Cardiac fibroblast (primary cell): Measurements from ENCODE around the gene CCL21.

Experiments used
- DNase-seq, 2 donors: peaks; one replicate each; pipeline versions ENCODE4 v3.0.0 to v3.0.0-alpha.2; 2010; ENCODE audit warnings: low read depth in 2 of 2
- H3K4me3 ChIP-seq, 2 donors: replicated peaks in 1 of 2; 1 replicate in 1 of 2; 2 replicates in 1 of 2; pipeline ENCODE4 v1.5.1; 2011; ENCODE audit warnings: low read depth in 2 of 2, low read length in 2 of 2, mild to moderate bottlenecking in 2 of 2, moderate library complexity in 1 of 2
- TF ChIP-seq, protein P1 (sequence below): IDR thresholded peaks from one replicate; pipeline ENCODE4 v1.5.1; 2011; ENCODE audit warnings: low read depth, mild to moderate bottlenecking, low read length, inconsistent platforms

Gene CCL21

DNA sequence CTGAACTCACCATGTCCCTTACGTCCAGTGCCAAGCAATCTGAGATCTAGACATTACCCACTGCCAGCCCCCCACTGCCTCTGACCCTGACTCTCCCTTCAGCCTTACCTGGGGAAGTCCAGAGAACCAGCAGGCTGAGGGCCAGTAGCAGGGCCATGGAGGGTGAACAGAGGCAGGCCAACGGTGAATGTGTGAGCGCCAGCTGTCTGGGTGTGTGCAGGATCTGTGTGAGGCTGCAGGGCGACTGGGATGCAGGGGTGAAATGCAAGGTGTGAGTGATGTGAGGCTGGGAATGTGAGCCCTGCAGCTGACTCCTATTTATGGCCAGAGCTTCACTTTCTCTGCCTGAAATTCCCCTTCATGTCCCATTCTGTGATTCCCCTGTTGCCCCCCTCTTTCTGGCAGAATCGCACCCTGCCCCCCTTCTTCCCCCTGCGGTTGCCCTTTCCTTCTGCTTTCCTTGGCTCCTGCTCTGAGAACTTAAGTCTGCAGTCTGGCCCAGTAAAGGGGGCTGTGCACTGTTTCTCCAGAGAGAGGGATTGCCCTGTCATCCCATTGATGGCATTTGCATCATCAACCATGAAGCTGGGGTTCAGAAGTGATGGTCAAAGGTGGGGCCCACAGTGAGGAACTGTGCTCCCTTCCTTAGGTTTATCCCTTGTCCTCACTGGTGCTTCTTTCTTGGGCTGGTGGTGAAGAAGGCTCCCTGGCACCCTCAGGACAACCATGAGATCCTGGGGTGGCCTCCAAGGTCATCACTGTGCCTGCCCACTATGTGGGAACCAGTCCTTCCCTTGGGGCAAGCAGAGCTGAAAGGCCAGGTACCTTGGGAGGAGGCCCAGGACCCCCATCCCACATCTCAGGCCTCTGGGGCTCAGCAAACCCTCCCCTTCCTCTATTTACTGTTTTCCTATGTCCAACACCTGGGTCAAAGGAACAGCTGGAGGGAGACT is 18.7 kb downstream of the CCL21 start, which contains the start of gene CCL19:
CCL19 (minus strand) TSS at position 294 of the 953 bp plus-strand sequence; CDS start at position 157, 137 bp downstream.
- TF ChIP-seq, protein P1, sequence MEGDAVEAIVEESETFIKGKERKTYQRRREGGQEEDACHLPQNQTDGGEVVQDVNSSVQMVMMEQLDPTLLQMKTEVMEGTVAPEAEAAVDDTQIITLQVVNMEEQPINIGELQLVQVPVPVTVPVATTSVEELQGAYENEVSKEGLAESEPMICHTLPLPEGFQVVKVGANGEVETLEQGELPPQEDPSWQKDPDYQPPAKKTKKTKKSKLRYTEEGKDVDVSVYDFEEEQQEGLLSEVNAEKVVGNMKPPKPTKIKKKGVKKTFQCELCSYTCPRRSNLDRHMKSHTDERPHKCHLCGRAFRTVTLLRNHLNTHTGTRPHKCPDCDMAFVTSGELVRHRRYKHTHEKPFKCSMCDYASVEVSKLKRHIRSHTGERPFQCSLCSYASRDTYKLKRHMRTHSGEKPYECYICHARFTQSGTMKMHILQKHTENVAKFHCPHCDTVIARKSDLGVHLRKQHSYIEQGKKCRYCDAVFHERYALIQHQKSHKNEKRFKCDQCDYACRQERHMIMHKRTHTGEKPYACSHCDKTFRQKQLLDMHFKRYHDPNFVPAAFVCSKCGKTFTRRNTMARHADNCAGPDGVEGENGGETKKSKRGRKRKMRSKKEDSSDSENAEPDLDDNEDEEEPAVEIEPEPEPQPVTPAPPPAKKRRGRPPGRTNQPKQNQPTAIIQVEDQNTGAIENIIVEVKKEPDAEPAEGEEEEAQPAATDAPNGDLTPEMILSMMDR: no peak
- no peak for DNase-seq
- no peak within 1 kb of the TSS for H3K4me3 ChIP-seq

DNA sequence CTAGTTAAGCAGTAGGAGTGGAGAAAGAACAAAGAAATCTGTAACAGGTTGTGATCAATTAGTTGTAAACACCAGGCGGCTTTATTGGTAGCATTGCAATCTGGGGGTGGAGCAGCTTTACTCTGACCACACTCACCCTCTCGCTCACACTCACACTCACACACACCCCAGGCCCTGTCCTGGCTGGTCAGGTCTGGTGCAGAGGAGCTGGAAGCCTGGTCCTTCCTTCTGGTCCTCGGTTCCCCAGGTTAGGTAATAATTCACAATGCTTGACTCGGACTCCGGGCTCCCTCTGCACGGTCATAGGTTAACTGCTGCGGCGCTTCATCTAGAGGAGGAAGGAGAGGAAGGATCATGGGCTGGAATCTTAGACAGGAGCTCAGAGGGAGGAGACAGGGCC is 20.4 kb downstream of the CCL21 start:
- H3K4me3 ChIP-seq: no peak overlapping the region
- TF ChIP-seq, protein P1: no peak
- no peak for DNase-seq

DNA sequence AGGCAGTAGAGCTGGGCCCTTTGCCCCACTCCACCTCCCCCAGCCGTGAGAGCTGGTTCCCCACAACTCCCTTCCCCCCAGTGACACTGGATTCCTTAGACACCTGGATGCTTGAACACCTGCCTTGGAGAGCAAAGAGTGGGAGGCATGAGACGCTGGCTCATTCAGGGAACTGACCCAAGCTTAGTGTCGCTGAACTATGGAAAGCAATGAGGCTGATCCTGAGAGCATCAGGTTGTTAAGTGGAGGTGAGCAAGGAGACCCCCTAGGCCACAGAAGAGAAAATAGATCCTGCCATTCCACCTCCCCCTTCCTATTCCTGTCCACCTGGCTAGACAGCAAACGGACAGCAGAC is 20.8 kb downstream of the CCL21 start:
- no peak for DNase-seq
- H3K4me3 ChIP-seq: no peak overlapping the region
- TF ChIP-seq, protein P1: no peak

DNA sequence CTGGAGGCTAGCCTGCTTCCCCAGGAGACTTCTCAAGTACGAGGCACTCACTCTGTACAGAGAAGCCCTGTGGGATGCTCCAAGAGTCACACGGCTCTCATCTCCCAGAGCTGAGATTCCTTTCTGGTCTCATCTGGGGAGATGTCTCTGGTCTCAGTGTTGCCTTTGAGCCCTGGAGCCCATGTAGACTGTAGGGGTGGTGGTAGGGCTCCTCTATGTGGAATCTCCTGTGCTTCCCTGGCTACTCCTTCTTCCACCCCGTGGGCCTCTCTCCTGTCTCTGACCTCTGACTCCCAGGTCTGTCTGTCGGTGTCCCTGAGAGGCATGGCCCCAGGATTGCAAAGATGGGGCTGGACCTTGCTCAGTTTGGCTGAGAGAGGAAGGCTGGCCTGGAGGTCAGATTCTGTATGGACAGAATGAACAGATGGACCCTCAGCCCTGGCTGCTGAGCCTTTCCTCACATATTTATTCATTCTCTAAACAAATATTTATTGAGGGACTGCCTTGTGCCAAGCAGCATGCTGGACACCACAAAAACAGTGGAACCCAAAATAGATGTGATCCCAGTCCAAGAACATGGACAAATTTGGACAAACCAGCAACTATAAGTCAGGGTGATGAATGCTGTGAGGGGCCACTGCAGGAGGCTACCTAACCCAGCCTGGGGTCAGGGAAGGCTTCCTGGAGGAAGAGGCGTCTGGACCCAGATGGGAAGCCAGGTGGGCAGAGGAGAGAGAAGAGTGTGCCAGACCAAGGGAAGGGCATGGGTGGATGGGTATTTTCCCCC is 21.4 kb downstream of the CCL21 start:
- H3K4me3 ChIP-seq: no peak overlapping the region
- TF ChIP-seq, protein P1: no peak
- no peak for DNase-seq

DNA sequence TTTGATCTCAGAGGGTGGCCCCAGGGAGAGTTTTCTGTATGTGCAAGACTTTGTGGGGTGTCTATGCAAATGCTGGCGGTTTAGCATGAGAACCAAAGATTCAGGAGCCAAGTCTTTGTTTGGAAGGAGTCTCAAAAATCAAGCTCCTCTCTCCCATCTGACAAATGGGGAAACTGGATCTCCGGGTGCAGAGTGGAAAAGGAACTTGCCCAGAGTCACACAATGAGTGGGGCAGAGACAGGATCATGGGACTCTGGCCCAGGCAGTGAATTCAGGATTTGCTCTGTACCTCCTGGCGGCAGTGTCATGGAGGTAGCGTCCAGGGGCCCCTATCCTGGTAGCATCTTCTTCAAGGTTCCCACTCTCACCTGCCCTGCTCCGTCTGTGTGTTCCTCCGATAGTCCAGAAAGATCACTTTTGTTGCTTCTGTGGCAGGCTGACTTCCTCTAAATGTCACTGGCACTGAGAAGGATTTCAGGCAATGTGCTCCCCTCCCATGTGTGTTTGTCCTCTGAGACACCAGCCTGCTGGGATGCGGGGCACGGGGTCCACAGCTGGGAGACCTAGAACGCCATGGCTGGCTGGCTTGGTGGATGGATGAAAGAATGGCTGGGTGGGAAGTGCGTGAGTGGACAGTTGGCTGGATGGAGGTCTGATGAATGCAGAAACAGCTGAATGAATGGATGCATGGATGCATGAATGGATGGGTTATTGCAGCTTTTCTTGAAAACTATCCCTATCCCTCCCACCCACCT is 22.5 kb downstream of the CCL21 start:
- TF ChIP-seq, protein P1: no peak
- no peak for DNase-seq
- no peak overlapping the region for H3K4me3 ChIP-seq

DNA sequence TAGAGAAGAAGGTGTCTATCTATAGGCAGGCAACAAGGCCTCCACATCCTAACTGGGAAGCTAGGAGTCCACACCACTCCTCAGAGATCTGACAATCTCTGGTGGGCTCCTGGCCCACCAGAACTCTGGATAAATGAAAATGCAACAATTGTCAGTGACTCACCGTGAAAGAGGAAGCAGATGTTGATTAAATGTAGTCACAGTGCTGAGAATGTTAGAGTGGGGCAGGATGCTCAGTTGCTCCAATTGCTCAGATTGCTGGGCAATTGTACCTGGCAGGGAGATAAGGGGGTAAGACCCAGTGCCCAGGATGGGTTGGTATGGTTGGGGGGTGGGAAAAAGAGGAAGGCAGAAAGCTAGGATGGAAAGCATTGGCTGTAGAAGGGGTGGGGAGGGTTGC is 23.2 kb downstream of the CCL21 start:
- peak in 1 of 2 donors; percentile 22 for DNase-seq
- no peak overlapping the region for H3K4me3 ChIP-seq

More for the DNA sequence above, 23.2 kb downstream of the CCL21 start:
- TF ChIP-seq, protein P1: no peak
